Suppressor macrophage treated with lipopolysaccharide for 1 hour (primary cell): ENCODE measurements around the gene MED13L.

Experiments used
- DNase-seq, 3 donors: peaks; one replicate each; pipeline ENCODE4 v3.0.0-alpha.2; 2020 to 2022

The MED13L gene

GRCh38 chr12:116078396-116078795 lies 199.1 kb downstream of the MED13L start:
- DNase-seq: no peak

- DNase-seq: no peak
Observed at GRCh38 chr12:116077431-116077830, 200.1 kb downstream of the MED13L start.

GRCh38 chr12:116076399-116076798 lies 201.1 kb downstream of the MED13L start:
- DNase-seq: no peak

- no peak for DNase-seq
Observed at GRCh38 chr12:116074686-116075085, 202.8 kb downstream of the MED13L start.

GRCh38 chr12:116071555-116072230 lies 205.8 kb downstream of the MED13L start:
- peak; percentile 36 to 60 (median 54) for DNase-seq

- no peak for DNase-seq
Observed at GRCh38 chr12:116070444-116070843, 207.0 kb downstream of the MED13L start.

GRCh38 chr12:116069943-116070342 lies 207.6 kb downstream of the MED13L start:
- no peak for DNase-seq

GRCh38 chr12:116068853-116069252 lies 208.6 kb downstream of the MED13L start:
- DNase-seq: no peak

GRCh38 chr12:116068371-116068770 lies 209.1 kb downstream of the MED13L start:
- no peak for DNase-seq

GRCh38 chr12:116067892-116068291 lies 209.6 kb downstream of the MED13L start:
- peak in 1 of 3 donors; percentile 46 for DNase-seq

- DNase-seq: peak; percentile 66 to 71 (median 66)
Observed at GRCh38 chr12:116066381-116067230, 210.9 kb downstream of the MED13L start.

GRCh38 chr12:116065606-116066005 lies 211.9 kb downstream of the MED13L start:
- DNase-seq: no peak

GRCh38 chr12:116064493-116064892 lies 213.0 kb downstream of the MED13L start:
- DNase-seq: peak in 1 of 3 donors; percentile 20

GRCh38 chr12:116062698-116063097 lies 214.8 kb downstream of the MED13L start:
- DNase-seq: no peak

- peak; percentile 68 to 88 (median 85) for DNase-seq
Observed at GRCh38 chr12:116060764-116061163, 216.7 kb downstream of the MED13L start.

GRCh38 chr12:116059904-116060303 lies 217.6 kb downstream of the MED13L start:
- no peak for DNase-seq

- DNase-seq: no peak
Observed at GRCh38 chr12:116058574-116058973, 218.9 kb downstream of the MED13L start.

- DNase-seq: no peak
Observed at GRCh38 chr12:116057356-116057755, 220.1 kb downstream of the MED13L start.

GRCh38 chr12:116055895-116056607 lies 221.4 kb downstream of the MED13L start:
- no peak for DNase-seq

- DNase-seq: no peak
Observed at GRCh38 chr12:116054280-116054679, 223.2 kb downstream of the MED13L start.

- DNase-seq: peak; percentile 69 to 82 (median 76)
Observed at GRCh38 chr12:116053479-116054200, 223.9 kb downstream of the MED13L start.

GRCh38 chr12:116050275-116050674 lies 227.2 kb downstream of the MED13L start:
- DNase-seq: no peak

- peak in 2 of 3 donors; percentile 11 to 30 for DNase-seq
Observed at GRCh38 chr12:116048879-116049278, 228.6 kb downstream of the MED13L start.
